ENCODE measurements around the gene LTC4S.

The LTC4S gene

GRCh38 chr5:179812135-179812825 lies 18.5 kb downstream of the LTC4S start:
- DNase-seq, result no peak

- DNase-seq, result no peak
These were observed 19.3 kb downstream of the LTC4S start for GRCh38 chr5:179812997-179813607.

DNA sequence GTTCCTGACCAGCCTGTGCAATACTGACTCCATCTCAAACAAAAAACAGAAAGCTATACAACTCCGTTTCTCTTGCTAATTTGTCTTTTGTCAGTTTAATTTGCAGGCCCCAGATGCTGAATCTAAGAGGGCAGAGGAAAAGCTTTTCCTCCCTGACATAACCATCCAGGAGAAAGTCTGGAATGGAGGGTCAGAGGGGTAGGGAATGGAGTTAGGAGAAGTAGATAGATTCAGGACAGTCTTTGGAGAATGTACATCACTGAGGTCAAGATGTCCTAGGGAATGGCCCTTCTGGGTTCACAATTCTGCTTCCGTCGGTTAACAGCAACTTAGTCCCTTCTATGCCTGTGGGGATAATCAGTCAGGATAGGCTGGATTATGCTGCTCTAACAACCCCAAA lies 20.3 kb downstream of the LTC4S start:
- no peak for DNase-seq

DNA sequence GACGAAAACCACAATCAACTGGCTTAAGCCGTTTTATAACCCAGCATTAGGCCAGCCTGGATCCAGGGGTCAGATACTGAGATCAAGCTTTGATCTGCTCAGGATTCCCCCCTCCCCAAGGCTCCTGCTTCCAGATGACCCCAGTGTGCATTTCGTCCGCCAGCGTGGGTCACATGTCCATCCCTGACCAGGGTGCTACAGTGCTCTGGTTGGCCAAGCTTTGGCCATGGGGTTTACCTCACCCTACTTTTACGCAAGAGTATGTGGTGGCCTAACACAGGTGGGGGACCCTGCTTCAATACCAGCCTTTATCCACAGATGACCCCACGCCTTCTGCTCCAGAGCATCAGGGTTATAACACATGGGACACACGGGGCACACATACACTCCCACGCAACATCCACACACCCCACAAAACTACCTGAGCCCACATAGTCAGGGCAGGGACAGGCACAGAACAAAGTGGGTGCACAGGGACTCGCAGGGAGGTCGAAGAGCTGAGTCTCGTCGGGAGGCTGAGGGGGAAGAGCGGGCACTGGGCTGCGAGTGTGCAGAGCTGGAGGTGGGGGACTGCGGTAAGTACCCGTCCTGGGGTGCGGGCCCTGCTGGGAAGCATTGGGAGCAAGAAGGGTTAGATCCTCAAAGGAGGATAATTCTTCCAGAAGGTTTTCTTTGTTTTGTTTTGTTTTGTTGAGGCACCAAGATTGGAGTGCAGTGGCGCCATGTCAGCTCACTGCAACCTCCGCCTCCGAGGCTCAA lies 21.9 kb downstream of the LTC4S start:
- DNase-seq, result no peak

GRCh38 chr5:179816401-179816795 lies 22.6 kb downstream of the LTC4S start:
- DNase-seq, result no peak

GRCh38 chr5:179816796-179817469 lies 23.1 kb downstream of the LTC4S start:
- DNase-seq, result no peak

DNA sequence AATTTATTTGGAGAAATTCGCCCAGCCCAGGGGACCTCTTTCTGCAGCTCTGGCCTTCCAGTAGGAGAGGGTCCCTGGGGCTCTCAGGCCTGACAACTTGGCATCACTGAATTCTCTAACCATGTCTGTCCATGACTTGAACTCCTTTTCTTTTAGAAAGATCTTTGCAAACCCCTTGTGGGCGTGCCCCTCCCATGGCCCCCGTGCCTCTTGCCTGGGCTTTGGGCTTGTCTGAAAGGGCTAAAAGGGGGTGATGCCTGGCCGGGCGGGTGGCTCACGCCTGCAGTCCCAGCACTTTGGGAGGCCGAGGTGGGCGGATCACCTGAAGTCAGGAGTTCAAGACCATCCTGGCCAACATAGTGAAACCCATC lies 23.7 kb downstream of the LTC4S start:
- no peak for DNase-seq

- no peak for DNase-seq
These were observed 24.3 kb downstream of the LTC4S start for GRCh38 chr5:179817890-179818745.

- DNase-seq, result peak; percentile 92 to 95
These were observed 25.0 kb downstream of the LTC4S start for GRCh38 chr5:179818746-179819295.

DNA sequence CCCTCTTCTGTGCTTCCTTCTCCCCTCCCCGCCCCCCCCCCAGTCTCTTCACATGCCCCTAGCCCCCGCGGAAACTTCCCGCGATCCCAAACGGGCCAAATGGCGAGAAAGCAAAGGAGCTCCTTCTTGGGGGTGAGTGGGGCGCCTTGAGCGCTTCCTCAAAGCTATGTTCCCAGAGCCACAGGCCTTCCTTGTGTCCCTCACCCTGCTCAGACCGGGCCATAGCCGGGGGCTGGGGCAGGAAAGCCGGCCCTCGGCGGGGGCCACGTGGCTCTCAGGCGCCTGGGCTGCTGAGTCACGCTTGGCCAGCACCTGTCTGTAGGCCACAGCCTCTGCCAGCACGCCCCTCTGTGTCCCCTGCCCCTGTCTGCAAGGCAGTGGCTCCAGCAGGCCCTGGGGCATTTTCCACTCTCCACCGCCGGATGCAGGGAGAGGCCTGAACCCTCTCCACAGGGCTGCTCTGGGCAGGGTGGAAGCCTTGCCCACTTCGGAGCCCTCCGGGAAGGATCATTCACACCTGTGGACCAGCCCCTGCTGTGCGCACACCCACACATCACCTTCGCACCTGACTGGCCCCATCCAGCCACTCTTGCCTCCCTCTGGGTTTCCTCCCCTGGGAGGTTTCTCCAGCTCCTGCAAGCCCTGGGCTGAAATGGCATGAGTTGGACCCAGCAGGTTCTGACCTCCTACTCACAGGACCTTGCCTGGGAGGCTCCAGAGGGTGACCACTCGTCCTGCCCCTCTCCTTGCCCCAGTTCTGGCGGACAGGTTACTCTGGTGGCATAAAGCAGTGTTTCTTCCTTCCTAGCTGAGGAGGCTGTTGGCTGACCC lies 25.7 kb downstream of the LTC4S start:
- peak in 1 of 2 donors; percentile 60 for DNase-seq

- DNase-seq, result no peak
These were observed 26.3 kb downstream of the LTC4S start for GRCh38 chr5:179820127-179820482.

DNA sequence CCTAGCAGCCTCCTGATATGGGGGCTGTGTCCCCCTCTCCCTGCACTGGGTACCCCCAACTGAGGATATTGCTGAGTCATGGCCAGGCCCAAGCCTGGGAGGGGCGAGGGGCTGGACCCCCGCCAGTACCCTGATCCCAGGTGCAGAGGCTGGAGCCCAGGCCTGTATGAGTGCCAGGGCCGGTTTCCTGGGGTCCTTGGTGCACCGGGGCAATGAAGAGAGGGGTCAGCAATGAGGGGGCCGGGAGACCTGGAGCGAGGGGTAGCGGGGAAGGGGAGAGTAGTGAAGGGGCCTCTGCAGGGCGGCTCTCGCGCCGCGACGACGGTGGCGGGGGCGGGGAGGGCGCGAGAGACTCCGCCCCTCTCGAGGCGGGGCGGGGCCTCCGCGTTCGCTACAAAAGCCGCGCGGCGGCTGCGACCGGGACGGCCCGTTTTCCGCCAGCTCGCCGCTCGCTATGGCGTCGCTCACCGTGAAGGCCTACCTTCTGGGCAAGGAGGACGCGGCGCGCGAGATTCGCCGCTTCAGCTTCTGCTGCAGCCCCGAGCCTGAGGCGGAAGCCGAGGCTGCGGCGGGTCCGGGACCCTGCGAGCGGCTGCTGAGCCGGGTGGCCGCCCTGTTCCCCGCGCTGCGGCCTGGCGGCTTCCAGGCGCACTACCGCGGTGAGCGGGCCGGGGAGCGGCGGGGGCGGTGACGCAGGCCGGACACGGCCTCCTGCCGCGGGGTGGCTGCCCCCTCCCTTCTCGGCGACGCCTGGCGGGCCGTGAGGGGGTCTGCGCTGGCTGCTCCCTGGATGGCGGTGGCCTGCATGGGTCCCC lies 26.9 kb downstream of the LTC4S start, which contains the start of gene SQSTM1:
Gene SQSTM1, plus strand, starts transcription at position 423 of the 815 bp plus-strand sequence. Its CDS starts 32 bp downstream, at position 455.
- peak; percentile 84 to 87 for DNase-seq

DNA sequence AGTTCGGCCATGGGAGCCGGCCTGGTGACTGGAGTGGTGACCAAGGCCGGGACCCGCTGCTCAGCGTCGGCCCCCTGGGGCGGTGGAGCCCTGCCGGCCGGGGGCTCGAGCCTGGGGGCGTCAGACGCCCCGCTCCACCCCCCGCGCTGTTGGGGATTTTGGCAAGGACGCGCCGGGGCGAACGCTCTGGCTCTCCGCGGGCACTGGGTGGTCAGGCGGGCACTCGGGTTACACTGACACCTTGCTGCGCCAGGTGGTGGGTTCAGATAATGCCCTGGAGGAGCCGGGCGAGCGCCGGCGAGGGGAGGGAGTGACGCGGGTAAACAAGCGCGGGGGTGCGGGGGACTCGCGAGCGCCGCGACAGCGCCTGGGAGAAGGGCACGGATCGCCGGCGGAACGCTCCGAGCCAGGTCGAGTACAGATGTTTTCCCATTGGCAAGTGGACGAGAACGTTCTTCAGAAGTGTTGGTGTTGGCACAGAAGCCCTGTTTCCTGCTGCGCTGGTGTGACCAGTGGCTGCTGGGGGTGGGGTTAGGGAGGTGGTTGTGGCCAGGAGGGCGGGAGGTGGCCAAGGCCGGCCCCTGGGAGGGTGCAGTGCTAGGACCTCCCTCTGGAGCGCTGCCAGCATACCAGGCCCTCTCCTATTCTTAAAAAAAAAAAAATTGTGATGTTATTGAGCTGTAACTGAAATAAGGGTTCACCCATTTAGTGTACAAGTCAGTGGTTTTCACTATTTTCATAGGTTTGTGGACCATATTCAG lies 27.7 kb downstream of the LTC4S start:
- peak; percentile 91 for DNase-seq

GRCh38 chr5:179822059-179822432 lies 28.3 kb downstream of the LTC4S start:
- peak in 1 of 2 donors; percentile 12 for DNase-seq

DNA sequence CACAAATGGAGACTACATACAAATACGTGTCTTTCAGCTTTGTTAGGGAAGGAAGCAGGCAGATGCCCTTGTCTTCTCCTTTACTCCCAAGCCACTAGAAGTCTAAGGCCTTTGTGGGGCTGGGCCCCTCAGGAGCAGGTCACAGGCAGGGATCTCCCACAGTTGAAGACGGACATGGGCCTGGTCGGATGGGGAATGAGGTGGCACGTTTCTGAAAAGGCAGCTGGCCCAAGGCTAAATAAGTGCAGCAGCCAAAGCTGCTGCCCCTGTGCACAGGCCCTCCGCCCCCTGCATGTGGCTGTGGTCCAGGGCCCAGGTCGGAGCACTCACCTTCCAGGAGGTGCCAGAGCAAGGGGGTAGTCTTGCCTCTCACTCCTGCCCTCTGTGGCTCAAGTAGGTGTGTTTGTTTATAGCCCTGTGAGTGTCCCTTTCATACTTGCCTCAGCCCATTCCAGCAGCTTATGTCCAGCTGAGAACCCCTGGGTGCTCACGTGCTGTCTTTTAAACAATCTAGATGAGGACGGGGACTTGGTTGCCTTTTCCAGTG lies 28.7 kb downstream of the LTC4S start:
- no peak for DNase-seq

- DNase-seq, result no peak
These were observed 30.4 kb downstream of the LTC4S start for GRCh38 chr5:179823937-179824744.

DNA sequence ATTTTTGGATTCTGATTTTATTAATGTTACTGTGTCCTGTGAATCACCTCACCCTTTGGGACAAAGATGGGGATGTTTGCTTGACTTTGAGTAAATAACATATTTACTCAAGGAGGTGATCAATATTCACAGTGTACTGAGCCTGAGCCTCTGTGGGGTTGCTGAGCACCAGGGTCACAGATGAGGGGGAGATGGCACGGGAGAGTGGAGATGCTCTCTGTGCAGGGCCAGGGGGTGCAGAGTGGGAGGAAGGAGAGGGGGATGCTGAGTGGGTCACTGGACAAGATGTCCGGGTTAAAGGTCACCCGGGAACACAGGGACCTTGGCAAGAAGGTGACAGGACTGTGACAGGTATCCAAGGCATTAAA lies 30.9 kb downstream of the LTC4S start:
- no peak for DNase-seq

GRCh38 chr5:179825655-179826182 lies 31.9 kb downstream of the LTC4S start:
- no peak for DNase-seq

Measured in CD4-positive, alpha-beta T cell treated with Interleukin-1 beta for 1 hour (primary cell).